ENCODE measurements around the gene SLC27A5. TPM values are rescaled to one million over a fixed set of nuclear protein-coding genes. Genes with fewer than 3 reads are reported as not detected.

The SLC27A5 gene, protein sequence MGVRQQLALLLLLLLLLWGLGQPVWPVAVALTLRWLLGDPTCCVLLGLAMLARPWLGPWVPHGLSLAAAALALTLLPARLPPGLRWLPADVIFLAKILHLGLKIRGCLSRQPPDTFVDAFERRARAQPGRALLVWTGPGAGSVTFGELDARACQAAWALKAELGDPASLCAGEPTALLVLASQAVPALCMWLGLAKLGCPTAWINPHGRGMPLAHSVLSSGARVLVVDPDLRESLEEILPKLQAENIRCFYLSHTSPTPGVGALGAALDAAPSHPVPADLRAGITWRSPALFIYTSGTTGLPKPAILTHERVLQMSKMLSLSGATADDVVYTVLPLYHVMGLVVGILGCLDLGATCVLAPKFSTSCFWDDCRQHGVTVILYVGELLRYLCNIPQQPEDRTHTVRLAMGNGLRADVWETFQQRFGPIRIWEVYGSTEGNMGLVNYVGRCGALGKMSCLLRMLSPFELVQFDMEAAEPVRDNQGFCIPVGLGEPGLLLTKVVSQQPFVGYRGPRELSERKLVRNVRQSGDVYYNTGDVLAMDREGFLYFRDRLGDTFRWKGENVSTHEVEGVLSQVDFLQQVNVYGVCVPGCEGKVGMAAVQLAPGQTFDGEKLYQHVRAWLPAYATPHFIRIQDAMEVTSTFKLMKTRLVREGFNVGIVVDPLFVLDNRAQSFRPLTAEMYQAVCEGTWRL
- polyA plus RNA-seq (2013, experiment 1 of 2) = 8.0 TPM
- 4.6 TPM for polyA plus RNA-seq (2013, experiment 2 of 2)

DNA sequence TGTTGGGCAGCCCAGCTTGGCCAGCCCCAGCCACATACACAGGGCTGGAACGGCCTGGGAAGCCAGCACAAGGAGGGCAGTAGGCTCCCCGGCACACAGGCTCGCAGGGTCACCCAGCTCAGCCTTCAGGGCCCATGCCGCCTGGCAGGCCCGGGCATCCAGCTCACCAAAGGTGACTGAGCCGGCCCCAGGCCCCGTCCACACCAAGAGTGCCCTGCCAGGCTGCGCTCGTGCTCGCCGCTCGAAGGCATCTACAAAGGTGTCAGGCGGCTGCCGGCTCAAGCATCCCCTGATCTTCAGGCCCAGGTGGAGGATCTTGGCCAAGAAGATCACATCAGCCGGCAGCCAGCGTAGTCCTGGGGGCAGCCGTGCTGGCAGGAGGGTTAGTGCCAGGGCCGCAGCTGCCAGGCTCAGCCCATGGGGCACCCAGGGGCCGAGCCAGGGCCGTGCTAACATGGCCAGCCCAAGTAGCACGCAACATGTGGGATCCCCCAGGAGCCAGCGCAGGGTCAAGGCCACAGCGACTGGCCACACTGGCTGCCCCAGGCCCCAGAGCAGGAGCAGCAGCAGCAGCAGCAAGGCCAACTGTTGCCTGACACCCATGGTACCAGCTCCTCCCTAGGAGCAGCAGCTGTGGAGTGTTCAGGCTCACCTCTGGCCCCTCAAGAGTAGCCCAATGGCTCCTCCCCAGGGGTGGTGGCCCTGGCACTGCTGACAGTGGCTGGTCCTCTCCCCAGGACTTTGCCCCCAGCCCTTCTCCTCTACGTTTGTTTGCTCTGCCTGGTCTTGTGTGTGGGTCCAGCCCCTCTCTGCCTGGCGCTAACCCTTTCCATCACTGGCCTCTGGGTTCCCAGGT, at the start of gene SLC27A5:
TSS of gene SLC27A5 (minus strand) at position 640 of the 856 bp plus-strand sequence. CDS start at position 603, 37 bp downstream.
- Histone ChIP-seq H3K4me3 (ENCODE audit: extremely low read depth, insufficient read depth, low read length, poor library complexity, severe bottlenecking) (no peak within 1 kb of the TSS), H3K9me3 (ENCODE audit: control insufficient read depth, low read length) (peaks cover 3% of the 10 kb centered on the region), H3K27ac (ENCODE audit: low read depth, low read length, severe bottlenecking) (no peak within 1 kb of the TSS), H3K36me3 (ENCODE audit: control insufficient read depth, insufficient read depth, low read length) (peaks cover 34% of the 10 kb centered on the region), H3K4me1 (ENCODE audit: control insufficient read depth, insufficient read depth, low read length, poor library complexity, severe bottlenecking) (peaks cover 9% of the 10 kb centered on the region)
- 92 to 94% methylated on average over 25 of the region's 25 CpGs for WGBS, 2 experiments (ENCODE audit: insufficient coverage in 2 of 2)

DNA sequence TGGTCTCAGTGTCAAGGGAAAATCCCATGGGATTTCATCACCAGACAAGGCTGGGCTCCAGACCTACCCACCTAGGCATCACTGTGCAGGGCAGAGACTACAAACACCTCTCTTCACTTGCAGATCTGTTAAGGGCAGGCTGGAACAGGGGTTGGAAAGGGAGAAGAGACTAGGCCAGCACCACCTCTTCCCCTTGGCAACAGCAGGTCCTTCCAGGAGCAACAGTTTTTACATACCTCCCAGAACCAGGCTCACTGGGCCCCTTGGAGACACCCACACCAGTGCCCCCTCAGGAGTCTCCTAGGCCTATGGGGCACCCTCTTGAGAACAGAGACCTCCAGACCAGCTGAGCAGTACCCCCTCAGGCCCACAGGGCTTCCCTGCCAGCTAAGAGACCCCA, 49.1 kb upstream of the SLC27A5 start:
- H3K27ac ChIP-seq (ENCODE audit: low read depth, low read length, severe bottlenecking) = no peak overlapping the region
- no peaks in the 10 kb centered on the region for H3K9me3 ChIP-seq (ENCODE audit: control insufficient read depth, low read length)
- H3K4me3 ChIP-seq (ENCODE audit: extremely low read depth, insufficient read depth, low read length, poor library complexity, severe bottlenecking) = no peak overlapping the region
- H3K36me3 ChIP-seq (ENCODE audit: control insufficient read depth, insufficient read depth, low read length) = peaks cover 12% of the 10 kb centered on the region
- peaks cover 7% of the 10 kb centered on the region for H3K4me1 ChIP-seq (ENCODE audit: control insufficient read depth, insufficient read depth, low read length, poor library complexity, severe bottlenecking)

DNA sequence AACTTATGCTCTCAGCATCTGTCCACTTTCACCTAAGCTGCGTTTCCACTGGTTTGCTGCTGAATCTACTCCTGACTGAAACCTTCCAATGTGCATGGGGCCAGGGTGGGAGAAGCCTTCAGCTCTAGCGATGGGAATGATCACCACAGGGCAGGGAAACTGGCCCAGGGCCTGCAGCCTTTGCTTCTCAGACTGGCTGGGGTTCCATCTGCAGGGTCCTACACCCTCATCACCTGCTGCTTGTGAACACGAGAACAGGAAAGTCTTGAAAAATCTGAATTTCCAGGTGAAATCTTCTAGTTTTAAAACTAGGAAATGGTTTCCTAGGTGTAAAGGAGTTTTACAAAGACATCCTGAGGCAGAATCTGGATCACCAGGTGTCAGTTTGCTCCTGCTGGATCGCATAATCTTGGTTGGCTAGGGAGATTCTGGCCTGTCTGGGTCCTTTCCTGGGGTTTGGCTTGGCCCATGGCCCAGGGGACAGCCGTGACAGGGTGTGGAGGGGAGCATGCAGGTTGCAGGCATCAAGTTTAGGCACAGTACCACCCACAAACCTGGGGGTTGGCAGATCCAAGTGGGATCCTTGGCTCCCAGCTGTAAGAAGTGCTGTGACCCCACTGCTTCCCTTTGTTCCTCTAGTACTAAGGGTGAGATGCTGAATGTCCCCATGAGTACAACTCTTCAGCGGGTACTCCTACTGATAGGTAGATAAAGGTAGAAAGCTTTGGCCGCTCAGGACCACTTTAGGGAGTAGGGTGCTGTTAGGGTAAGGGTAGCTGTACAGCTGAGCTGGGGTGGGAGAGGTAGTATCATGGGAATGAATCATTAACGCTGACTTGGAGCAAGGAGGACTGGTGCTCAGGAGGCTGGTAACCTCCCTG, 48.5 kb upstream of the SLC27A5 start:
- WGBS, 2 experiments (ENCODE audit: insufficient coverage in 2 of 2) = 89 to 94% methylated on average over 6 to 8 of the region's 8 CpGs
- H3K27ac ChIP-seq (ENCODE audit: low read depth, low read length, severe bottlenecking) = peak overlapping the region; percentile 99
- H3K4me1 ChIP-seq (ENCODE audit: control insufficient read depth, insufficient read depth, low read length, poor library complexity, severe bottlenecking) = peaks cover 13% of the 10 kb centered on the region
- no peaks in the 10 kb centered on the region for H3K9me3 ChIP-seq (ENCODE audit: control insufficient read depth, low read length)
- peak overlapping the region; percentile 99 for H3K4me3 ChIP-seq (ENCODE audit: extremely low read depth, insufficient read depth, low read length, poor library complexity, severe bottlenecking)
- H3K36me3 ChIP-seq (ENCODE audit: control insufficient read depth, insufficient read depth, low read length) = peaks cover 19% of the 10 kb centered on the region

DNA sequence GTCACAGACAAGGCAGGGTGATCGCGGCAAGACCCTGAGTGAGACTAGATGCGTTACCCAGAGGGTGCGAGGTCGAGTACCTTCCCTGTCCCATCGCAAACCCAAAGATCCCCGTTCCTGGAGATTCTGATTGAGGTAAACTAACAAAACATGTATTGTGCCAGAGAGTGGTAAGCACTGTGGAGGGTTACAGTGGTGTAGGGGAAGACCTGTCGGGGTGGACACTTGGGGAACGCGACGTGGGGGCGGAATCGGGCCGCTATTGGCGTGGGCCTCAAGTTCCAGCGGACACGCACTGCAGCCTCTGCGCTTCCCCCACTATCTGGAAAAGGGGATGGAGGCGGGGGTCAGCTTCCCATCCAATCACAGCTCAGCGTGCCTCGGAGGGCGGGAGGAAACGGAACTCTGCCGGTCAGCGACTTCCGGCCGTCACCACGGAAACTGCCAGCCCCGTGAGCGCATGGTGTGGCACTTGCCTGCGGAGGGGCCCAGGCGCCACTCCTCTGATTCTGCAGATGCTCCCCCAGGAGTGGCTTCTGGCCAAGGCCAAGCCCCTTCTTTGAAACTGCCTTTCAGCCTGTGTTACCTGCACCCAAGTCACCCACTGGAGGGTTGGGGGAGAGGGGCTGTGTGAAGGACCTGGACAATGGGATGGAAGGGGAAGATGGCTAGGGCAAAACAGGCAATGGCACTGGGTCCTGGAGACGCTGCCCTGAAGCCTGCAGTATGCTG, 47.6 kb upstream of the SLC27A5 start:
- H3K9me3 ChIP-seq (ENCODE audit: control insufficient read depth, low read length) = no peaks in the 10 kb centered on the region
- peak overlapping the region; percentile 99 for H3K4me3 ChIP-seq (ENCODE audit: extremely low read depth, insufficient read depth, low read length, poor library complexity, severe bottlenecking)
- peaks cover 20% of the 10 kb centered on the region for H3K36me3 ChIP-seq (ENCODE audit: control insufficient read depth, insufficient read depth, low read length)
- WGBS, 2 experiments (ENCODE audit: insufficient coverage in 2 of 2) = 0 to 2% methylated on average over 28 to 30 of the region's 33 CpGs
- H3K27ac ChIP-seq (ENCODE audit: low read depth, low read length, severe bottlenecking) = peak overlapping the region; percentile 99
- H3K4me1 ChIP-seq (ENCODE audit: control insufficient read depth, insufficient read depth, low read length, poor library complexity, severe bottlenecking) = peaks cover 14% of the 10 kb centered on the region

DNA sequence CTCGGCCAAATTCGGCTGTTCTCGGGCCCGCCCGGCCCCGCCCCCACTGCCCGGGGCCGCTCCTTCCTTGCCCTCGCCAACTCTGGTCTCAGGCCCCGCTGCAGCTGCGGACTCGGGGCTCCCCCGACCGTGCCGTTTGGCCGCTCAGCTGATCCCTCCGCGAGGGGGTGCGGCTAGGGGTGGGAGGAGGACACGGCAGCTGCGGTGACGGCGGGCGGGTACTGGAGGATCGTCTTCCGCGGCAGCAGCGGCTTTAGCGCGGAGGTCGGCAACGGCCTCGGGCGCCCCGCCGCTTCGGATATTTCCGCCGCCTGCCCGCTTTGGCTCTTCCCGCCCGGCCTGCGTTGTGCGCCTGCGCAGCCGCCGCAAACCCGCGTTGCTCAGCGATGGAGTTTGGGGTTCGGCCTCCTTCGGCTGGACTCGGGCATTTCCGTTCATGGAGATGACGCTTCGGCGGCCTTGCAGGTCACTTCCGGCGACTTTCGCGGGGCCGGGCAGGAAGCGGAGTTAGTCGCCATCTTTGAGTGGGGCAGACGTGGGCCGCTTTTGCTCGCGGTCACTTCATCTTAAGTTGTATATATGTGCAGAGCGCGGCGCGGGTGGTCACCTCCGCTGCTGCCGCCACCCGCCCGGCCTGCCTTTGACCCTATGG, 47.0 kb upstream of the SLC27A5 start:
- 0 to 2% methylated on average over 65 to 71 of the region's 76 CpGs for WGBS, 2 experiments (ENCODE audit: insufficient coverage in 2 of 2)
- H3K9me3 ChIP-seq (ENCODE audit: control insufficient read depth, low read length) = no peaks in the 10 kb centered on the region
- H3K36me3 ChIP-seq (ENCODE audit: control insufficient read depth, insufficient read depth, low read length) = peaks cover 21% of the 10 kb centered on the region
- peak overlapping the region; percentile 99 for H3K4me3 ChIP-seq (ENCODE audit: extremely low read depth, insufficient read depth, low read length, poor library complexity, severe bottlenecking)
- peak overlapping the region; percentile 99 for H3K27ac ChIP-seq (ENCODE audit: low read depth, low read length, severe bottlenecking)
- peaks cover 17% of the 10 kb centered on the region for H3K4me1 ChIP-seq (ENCODE audit: control insufficient read depth, insufficient read depth, low read length, poor library complexity, severe bottlenecking)

DNA sequence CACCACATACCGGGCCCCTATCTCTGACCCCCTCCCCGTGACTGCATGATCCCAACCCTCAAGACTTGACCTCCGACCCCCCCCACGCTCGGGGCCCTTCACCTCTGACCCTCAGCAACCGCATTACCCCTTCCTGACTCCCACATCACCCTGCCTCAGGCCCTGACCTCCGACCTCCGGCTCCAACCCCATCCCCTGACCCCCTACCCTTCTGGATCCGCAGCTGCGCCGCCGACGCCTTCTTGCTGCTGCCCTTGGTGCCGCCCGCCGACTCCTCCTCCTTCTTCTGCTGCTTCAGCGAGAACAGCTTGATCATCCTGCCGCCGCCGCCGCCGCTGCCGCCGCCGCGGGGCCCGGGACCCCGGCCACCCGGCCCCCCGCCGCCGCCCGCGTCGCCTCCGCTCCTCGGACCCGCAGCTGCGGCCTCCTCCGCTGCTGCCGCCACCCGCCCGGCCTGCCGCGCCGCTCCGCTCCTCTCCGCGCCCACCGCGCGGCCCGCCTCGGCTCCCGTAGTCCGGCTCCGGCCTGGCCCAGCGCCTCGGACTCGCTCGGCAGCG, 46.4 kb upstream of the SLC27A5 start, which contains the start of gene UBE2M:
TSS of gene UBE2M (minus strand) at position 546 of the 557 bp plus-strand sequence. CDS start at position 316, 230 bp downstream.
- 0% methylated on average over 52 to 60 of the region's 62 CpGs for WGBS, 2 experiments (ENCODE audit: insufficient coverage in 2 of 2)
- Histone ChIP-seq H3K27ac (ENCODE audit: low read depth, low read length, severe bottlenecking) (peak within 1 kb of the TSS; percentile 99), H3K4me3 (ENCODE audit: extremely low read depth, insufficient read depth, low read length, poor library complexity, severe bottlenecking) (peak within 1 kb of the TSS; percentile 99), H3K4me1 (ENCODE audit: control insufficient read depth, insufficient read depth, low read length, poor library complexity, severe bottlenecking) (peaks cover 21% of the 10 kb centered on the region), H3K9me3 (ENCODE audit: control insufficient read depth, low read length) (no peaks in the 10 kb centered on the region), H3K36me3 (ENCODE audit: control insufficient read depth, insufficient read depth, low read length) (peaks cover 25% of the 10 kb centered on the region)

DNA sequence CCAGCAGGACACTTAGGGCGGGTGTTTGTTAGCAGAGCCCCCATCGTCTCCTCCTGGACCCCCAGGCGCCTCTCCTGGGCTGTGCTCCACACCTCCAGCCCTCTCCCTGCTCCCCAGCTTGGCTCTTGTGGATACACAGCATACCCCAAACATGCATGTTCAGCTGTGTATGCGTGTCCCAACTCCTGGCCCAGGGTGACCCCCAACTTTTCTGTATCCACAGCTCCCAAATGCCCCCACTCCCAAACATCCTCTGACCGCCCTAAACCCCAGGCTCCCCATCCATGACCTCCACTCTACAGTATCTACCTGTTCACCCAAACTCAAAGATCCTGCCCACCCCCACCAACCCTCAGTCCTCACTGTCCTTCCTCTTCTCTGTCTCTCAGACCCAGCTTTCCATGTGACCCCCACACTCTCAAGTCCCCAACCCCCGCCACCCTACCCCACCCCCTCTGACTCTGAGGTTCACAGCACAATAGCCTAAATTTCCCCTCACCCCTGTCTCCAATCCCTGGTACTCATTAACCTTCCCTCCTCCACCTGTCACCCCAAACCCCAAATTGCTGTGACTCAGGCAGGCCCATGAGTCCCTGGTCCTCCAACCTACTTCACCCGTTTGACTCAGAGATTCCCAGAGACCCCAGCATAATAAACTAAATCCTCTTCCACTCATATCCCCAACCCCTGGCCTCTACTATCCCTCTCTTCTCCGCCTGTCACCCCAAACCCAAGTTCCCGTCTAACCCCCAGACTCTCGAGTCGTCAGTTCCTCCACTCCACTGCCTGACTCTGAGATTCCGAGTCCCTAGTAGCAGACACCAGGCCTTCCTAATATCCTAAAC, 45.7 kb upstream of the SLC27A5 start:
- H3K4me3 ChIP-seq (ENCODE audit: extremely low read depth, insufficient read depth, low read length, poor library complexity, severe bottlenecking) = peak overlapping the region; percentile 99
- peaks cover 21% of the 10 kb centered on the region for H3K4me1 ChIP-seq (ENCODE audit: control insufficient read depth, insufficient read depth, low read length, poor library complexity, severe bottlenecking)
- peak overlapping the region; percentile 81 for H3K27ac ChIP-seq (ENCODE audit: low read depth, low read length, severe bottlenecking)
- no peaks in the 10 kb centered on the region for H3K9me3 ChIP-seq (ENCODE audit: control insufficient read depth, low read length)
- WGBS, 2 experiments (ENCODE audit: insufficient coverage in 2 of 2) = 40 to 42% methylated on average over 12 of the region's 12 CpGs
- H3K36me3 ChIP-seq (ENCODE audit: control insufficient read depth, insufficient read depth, low read length) = peaks cover 31% of the 10 kb centered on the region

DNA sequence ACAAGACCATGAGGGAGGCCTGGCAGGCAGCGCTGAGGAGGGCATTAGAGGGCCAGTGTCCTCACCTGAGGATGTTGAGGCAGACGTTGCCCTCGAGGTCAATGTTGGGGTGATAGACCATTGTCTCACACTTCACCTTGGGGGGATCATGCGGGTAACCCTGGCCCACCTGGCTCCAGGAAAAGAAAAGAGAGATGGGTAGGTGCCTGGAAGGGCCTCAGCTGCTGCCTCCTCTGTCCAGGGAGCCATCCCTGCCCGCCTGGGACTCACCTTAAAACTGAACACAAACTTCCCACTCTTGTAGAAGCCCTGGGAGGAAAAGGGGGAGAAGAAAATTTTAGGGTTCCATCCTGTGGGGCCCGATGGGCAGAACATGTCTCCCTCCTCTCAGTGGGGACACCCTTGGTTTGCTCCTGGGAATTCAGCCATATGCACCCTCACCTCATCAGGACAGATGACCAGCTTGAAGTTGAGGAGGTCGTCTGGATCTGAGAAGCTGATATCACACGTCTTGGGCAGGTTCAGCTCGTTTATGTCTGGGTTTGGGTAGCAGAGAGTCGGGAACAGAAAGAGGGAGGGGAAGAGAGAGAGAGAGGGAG, 44.9 kb upstream of the SLC27A5 start:
- Histone ChIP-seq H3K4me3 (ENCODE audit: extremely low read depth, insufficient read depth, low read length, poor library complexity, severe bottlenecking) (peak overlapping the region; percentile 99), H3K36me3 (ENCODE audit: control insufficient read depth, insufficient read depth, low read length) (peaks cover 39% of the 10 kb centered on the region), H3K4me1 (ENCODE audit: control insufficient read depth, insufficient read depth, low read length, poor library complexity, severe bottlenecking) (peaks cover 21% of the 10 kb centered on the region), H3K9me3 (ENCODE audit: control insufficient read depth, low read length) (no peaks in the 10 kb centered on the region), H3K27ac (ENCODE audit: low read depth, low read length, severe bottlenecking) (no peak overlapping the region)
- WGBS, 2 experiments (ENCODE audit: insufficient coverage in 2 of 2) = 85 to 88% methylated on average over 7 to 8 of the region's 10 CpGs

All from mesodermal cell (in vitro differentiated cells).